HG02938 (cell line): ENCODE results near the gene KDM3B.
"Not testable (repeated sequence)": the region's sequence is repeated elsewhere in the genome, so short reads cannot be mapped to it uniquely, and the experiment has no call there.

ENCODE experiments used
- ATAC-seq: cut with Tn5 transposase; IDR thresholded peaks from one replicate; pipeline ENCODE4 v1.9.1; 2021; ENCODE audit warnings: mild to moderate bottlenecking, moderate library complexity; ENCODE audit not compliant: unreplicated experiment

The KDM3B gene, protein sequence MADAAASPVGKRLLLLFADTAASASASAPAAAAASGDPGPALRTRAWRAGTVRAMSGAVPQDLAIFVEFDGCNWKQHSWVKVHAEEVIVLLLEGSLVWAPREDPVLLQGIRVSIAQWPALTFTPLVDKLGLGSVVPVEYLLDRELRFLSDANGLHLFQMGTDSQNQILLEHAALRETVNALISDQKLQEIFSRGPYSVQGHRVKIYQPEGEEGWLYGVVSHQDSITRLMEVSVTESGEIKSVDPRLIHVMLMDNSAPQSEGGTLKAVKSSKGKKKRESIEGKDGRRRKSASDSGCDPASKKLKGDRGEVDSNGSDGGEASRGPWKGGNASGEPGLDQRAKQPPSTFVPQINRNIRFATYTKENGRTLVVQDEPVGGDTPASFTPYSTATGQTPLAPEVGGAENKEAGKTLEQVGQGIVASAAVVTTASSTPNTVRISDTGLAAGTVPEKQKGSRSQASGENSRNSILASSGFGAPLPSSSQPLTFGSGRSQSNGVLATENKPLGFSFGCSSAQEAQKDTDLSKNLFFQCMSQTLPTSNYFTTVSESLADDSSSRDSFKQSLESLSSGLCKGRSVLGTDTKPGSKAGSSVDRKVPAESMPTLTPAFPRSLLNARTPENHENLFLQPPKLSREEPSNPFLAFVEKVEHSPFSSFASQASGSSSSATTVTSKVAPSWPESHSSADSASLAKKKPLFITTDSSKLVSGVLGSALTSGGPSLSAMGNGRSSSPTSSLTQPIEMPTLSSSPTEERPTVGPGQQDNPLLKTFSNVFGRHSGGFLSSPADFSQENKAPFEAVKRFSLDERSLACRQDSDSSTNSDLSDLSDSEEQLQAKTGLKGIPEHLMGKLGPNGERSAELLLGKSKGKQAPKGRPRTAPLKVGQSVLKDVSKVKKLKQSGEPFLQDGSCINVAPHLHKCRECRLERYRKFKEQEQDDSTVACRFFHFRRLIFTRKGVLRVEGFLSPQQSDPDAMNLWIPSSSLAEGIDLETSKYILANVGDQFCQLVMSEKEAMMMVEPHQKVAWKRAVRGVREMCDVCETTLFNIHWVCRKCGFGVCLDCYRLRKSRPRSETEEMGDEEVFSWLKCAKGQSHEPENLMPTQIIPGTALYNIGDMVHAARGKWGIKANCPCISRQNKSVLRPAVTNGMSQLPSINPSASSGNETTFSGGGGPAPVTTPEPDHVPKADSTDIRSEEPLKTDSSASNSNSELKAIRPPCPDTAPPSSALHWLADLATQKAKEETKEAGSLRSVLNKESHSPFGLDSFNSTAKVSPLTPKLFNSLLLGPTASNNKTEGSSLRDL (N-terminal part only)

DNA sequence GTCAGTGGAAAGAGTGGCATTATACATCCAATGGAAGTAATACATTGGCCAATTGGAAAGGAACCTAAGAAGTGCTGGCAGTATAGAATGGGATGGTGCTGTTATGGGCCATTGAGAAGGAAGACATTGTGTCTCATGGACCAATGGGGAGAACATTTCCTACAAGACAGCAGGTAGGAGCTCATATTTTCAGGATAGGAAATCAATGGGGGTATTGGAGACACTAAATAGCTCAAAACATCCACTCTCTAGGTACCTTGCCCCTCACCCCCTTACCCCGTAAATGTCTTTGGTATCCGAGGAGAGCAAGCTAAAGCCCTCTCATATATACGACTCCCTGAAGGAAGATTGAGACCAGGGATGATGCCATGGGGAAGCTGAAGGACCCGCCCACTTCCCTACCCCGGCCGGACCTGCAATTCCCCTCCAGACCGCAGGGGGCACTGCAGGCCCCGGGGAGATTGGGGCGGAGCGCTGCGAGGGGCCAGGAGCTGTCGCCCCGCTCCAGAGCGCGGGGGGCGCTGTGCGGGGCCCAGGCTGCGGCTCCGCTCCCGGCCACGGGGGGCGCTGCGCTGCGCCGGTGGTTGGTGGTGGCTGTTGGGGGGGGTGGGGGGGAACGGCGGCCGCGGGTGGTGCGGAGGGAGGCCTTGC, at the start of gene KDM3B:
KDM3B (plus strand) TSS at position 615 of the 651 bp plus-strand sequence. CDS start 111 bp downstream, outside the sequence.
- ATAC-seq: peak; percentile 58

GRCh38 chr5:138303372-138303771, 49.1 kb upstream of the KDM3B start:
- ATAC-seq: no peak

- ATAC-seq: no peak
Measured at GRCh38 chr5:138305797-138306196, 46.7 kb upstream of the KDM3B start.

DNA sequence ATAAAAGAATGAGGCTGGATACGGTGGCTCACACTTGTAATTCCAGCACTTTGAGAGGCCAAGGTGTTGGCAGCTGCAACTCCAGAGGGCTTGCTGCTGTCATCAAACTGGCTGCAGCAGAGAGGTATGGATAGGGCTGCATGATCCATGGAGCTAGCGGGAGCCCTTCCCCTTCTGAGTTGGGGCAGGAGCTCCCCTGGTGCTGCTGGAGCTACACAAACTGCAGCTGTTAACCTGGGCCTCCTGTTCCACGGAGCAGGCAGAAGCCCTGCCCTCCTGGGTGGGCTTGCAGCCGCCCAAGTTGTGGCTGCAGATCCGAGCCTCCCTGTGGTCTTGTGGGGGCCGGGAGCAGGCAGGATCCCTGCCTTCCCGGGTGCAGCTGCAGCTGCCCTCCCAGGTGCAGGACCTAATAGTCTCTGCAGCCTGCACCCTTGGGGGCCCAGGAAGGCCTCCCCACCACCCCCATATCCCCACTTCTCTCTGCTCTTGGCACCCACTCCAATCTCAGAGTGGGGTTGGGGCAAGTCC, 36.7 kb upstream of the KDM3B start:
- no peak for ATAC-seq

- ATAC-seq: no peak
Measured at GRCh38 chr5:138316355-138316754, 36.1 kb upstream of the KDM3B start.

DNA sequence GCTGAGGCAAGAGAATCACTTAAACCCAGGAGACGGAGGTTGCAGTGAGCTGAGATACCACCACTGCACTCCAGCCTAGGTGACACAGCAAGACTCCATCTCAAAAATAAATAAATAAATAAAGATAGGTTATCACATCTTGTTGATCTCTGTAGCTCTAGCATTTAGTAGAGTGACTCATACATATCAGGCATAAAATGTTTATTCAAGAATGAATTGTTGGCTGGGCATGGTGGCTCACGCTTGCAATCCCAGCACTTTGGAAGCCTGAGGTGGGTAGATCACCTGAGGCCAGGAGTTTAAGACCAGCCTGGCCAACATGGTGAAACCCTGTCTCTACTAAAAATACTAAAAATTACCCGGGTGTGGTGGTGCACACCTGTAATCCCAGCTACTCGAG, 34.3 kb upstream of the KDM3B start:
- not testable (repeated sequence) for ATAC-seq

GRCh38 chr5:138330813-138331448, 21.6 kb upstream of the KDM3B start:
- no peak for ATAC-seq

DNA sequence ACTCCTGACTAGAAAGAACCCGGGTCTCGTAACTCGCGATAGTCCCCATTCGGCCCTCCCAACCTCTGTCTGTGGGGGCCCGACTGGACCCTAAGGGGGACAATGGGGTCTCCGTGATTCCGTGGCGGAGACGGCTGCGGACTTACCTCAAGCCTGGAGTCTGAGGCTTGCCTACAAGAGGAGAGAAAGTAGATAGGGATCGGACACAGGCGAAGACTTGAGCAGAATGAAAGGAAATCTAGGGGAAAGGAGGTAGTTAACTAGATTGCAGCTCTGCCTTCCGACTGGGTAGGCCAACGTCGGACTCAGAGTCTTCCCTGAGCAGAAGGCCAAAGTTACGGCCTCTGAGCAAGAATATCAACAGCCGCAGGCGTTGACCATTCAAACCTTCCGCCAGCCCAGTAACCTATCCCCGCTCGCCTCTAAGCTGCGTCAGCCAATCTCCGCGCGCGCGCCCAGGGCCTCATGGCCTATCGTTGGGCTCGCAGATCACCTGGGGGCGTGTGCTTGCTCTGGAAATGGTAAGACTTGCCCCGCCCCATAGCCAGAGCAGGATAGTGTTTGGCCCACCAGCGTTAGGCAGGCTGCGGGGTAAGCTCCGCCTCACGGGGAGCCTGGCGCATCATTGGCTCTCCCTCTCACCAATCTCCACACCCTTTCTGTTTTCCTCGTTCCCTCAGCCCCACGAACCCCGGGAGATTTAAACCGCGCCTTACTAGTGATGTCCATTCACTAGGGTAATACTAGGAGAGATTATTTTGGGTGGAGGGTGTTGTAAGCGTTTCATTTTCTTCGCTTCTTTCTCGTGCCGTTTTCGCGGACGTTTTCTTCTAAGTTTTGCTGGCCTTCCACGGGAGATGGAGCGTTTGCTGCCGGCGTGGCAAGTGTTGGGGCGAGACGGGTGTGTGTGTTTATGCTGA, 20.8 kb upstream of the KDM3B start, which contains the start of gene CDC25C:
CDC25C (minus strand) TSS at position 356 of the 920 bp plus-strand sequence. CDS start 624 bp downstream, outside the sequence.
- ATAC-seq: peak; percentile 98

DNA sequence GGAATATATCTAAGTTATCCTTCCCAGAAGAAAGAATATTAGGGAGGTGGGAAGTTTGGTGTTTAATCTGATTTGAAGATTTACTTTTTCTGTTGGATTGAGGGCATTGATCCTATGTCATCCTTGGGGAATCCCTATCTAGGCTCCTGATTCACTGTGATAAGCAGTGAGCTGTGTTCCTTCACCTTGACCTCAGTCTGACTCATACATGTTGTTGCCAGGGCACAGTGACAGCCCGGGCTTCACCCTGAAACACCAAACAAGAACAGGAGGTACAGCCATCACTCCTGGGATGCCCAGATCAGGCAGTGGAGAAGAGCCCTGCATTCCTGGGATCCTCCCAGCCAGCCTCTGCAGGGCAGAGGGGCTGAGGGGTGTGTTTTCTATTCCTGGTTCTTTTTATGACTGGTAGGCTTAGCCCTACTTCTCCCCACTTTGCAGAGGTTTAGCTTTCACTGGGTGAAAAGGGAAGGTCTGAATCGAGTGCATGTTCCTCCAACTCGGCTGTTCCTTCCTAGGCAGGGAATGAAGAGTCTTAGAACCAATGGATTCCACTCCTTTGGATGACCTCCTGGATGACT, 17.5 kb upstream of the KDM3B start:
- ATAC-seq: no peak

GRCh38 chr5:138336952-138337684, 15.4 kb upstream of the KDM3B start:
- peak; percentile 26 for ATAC-seq

GRCh38 chr5:138337685-138338410, 14.6 kb upstream of the KDM3B start, which contains the start of gene FAM53C:
FAM53C (plus strand) TSS chr5:138338266; CDS start chr5:138341336, 3,070 bp downstream.
- peak; percentile 73 for ATAC-seq

- no peak for ATAC-seq
Measured at GRCh38 chr5:138338411-138339090, 13.9 kb upstream of the KDM3B start.

DNA sequence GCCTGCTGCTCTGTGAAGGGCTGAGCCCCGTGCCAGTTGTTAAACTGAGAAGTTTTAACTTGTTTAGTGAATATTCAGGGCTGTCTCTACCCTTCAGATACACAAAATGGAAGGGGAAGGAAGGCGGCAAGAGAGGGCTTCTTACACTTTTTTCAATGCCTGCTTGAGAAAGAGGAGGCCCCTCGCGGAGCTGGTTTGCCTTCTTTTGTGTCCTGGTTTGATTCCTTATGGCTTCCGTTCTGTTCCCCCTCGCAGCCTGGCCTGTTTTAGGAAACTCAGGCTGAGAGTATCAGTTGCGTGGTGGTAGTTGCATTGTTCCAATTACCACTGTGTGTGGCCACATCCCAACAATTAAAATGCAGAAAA, 13.4 kb upstream of the KDM3B start:
- no peak for ATAC-seq

- ATAC-seq: no peak
Measured at GRCh38 chr5:138339464-138339863, 13.0 kb upstream of the KDM3B start.

DNA sequence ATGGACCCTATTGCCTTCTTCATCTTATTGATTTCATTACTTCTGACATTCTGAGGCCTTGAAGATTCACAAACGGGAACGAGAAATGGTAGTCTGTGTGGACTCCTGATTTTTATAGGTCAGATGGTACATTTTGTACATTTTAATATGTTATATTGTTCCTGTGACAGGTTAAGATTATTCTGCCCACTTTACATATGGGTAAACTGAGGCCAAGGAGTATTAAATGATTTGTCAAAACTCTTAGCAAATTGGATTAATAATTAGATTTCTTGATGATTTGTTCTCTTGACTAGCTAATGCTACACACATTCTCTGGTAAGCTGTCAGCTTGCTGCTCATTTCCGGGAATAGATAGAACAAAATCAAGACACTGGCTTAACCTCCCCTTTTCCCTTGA, 12.5 kb upstream of the KDM3B start:
- ATAC-seq: no peak
